GM19239 (cell line): ENCODE results near the gene GNAT2.

Experiments used
- DNase-seq: peaks from one replicate; pipeline ENCODE4 v3.0.0; 2011; ENCODE audit warnings: low spot score; ENCODE audit not compliant: insufficient read length
- FAIRE-seq: peaks from 2 replicates; lab custom pipeline; 2011; peaks lifted over from hg19 to GRCh38; lab: Jason Lieb, UNC

GNAT2 gene

GRCh38 chr1:109567877-109568672, 51.3 kb downstream of the GNAT2 start:
- no peak for DNase-seq
- peak; percentile 60 for FAIRE-seq

- FAIRE-seq (no peak), DNase-seq (no peak)
These were observed 52.4 kb downstream of the GNAT2 start for GRCh38 chr1:109566982-109567381.

GRCh38 chr1:109565241-109565640, 54.2 kb downstream of the GNAT2 start:
- DNase-seq (no peak), FAIRE-seq (peak; percentile 42)

- FAIRE-seq (no peak), DNase-seq (no peak)
These were observed 55.1 kb downstream of the GNAT2 start for GRCh38 chr1:109564194-109564878.

GRCh38 chr1:109559995-109560394, 59.4 kb downstream of the GNAT2 start:
- DNase-seq, result no peak
- FAIRE-seq, result no peak

- FAIRE-seq (no peak), DNase-seq (no peak)
These were observed 61.9 kb downstream of the GNAT2 start for GRCh38 chr1:109557520-109557919.

- DNase-seq (no peak), FAIRE-seq (no peak)
These were observed 62.9 kb downstream of the GNAT2 start for GRCh38 chr1:109556563-109556962.
